CD4-positive, alpha-beta T cell treated with Interleukin-2 at 100 ng/mL for 4 hours (primary cell): ENCODE data around the gene TNFRSF1A.
"Not testable (repeated sequence)": the region's sequence is repeated elsewhere in the genome, so short reads cannot be mapped to it uniquely, and the experiment has no call there.

Experiments
- DNase-seq: peaks from one replicate; pipeline ENCODE4 v3.0.0-alpha.2; 2020; ENCODE audit warnings: low spot score

Gene TNFRSF1A

DNA sequence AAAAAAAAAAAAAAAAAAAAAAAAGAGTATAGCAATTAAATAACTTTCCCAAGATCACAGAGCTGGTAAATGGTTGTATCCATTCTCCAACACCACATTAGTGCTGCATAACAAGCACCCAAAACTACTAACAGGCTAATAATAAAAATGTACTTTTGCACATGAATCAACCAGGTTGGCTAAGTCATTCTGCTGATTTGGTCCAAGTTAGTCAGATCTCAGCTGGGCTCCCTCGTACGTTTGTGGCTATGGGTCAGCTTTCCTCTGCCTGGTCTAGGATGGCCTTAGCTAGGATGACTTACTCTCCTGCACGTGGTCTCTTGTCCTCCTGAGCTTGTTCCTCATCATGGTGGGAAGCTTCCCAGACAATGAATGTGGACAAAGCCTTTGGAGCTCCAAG lies 39.3 kb downstream of the TNFRSF1A start:
- DNase-seq: no peak

DNA sequence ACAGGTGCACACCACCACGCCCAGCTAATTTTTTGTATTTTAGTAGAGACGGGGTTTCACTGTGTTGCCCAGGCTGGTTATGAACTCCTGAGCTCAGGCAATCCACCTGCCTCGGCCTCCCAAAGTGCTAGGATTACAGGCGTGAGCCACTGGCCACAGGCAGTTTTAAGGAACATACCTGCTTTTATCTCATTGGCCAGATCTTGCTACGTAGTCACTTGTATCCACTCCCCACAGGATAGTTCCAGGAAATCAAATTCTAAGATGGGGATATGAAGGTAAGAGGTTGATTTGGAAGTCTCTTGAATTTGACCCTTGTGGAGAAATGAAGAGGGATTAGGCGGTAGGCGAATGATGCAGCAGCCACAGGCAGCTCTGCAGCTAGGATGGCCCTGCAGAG lies 40.2 kb downstream of the TNFRSF1A start:
- DNase-seq: no peak

DNA sequence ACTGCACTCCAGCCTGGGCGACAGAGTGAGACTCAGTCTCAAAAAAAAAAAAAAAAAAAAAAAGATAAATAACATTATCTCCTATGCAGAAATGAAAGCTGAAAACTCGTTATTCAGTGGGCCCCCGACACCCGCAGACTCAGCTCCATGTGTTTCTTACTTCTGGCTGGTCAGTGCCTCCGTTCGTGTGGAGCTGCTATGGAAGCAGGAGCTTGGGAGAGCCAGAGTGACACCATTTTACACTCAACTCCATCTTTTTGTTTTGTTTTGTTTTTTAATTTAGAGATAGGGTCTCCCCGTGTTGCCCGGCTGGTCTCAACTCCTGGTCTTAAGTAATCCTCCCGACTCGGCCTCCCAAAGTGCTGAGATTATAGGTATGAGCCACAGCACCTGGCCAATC lies 44.7 kb downstream of the TNFRSF1A start:
- DNase-seq: no peak

DNA sequence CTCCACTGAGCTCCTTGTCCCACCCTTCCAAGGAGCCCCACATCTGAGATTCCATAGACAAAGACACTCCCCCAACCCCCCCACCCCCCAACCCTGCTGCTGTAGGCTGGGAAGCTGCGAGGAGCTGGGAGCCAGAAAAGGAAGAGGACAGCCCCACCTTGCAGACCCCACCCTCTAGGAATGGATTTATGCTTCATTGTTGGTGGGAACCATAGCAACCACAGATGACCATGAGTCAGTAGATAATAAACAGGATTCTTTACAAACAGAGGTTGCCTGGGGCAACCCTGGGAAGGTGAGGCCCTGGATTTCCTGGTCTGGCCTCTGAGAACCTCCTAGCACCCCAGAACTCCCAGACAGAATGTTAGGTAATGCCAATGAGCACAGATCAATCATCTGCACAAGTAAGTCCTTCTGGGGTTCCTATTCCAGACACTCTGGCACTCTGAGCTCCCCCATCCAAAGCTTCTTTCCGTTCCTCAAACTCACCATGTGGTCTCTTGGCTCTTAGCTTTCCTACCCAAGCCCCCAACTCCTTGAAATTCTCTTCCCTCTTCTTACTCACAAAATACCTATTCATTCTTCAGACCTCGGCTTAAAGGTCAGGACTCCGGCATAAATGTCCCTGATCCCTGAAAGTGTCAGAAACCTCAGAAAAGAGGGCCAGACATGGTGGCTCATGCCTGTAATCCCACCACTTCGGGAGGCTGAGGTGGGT lies 46.6 kb downstream of the TNFRSF1A start:
- DNase-seq: peak; percentile 8

DNA sequence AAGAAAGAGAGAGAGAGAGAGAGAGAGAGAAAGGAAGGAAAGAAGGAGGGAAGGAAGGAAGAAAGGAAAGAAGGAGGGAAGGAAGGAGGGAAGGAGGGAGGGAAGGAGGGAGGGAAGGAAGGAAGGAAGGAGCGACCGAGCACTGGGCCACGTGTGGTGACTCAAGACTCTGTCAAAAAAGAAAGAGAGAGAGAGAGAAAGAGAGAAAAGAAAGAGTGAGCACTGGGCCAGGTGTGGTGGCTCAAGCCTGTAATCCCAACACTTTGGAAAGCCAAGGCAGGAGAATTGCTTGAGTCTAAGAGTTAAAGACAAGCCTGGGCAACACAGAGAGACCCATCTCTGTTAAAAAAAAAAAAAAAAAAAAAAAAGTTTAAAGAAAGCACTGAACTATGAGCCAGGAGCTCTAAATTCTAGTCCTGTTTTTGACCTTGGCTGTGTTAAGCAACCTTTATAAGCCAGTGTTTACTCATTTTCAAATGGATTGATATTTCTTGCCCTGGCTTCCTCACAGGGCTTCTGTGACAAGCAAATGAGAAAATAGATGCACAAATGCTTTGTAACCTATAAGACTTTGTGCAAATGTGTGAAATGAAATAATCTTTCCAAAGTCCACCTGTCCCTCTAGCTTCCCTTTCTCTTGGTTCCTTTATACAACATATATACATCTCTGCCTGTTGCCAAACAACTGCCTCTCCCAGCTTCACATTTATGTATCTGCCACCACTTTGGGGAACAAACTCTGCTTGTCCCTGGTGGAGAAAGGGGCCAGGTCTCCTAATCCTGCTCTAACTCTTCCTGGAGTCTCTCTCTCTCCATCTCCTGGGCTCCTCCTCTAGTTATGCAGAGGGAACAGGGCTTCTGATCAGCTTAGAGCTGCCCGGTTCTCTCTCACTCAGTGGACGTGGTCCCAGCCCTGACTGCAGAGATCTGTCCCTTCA lies 47.5 kb downstream of the TNFRSF1A start:
- DNase-seq: no peak

DNA sequence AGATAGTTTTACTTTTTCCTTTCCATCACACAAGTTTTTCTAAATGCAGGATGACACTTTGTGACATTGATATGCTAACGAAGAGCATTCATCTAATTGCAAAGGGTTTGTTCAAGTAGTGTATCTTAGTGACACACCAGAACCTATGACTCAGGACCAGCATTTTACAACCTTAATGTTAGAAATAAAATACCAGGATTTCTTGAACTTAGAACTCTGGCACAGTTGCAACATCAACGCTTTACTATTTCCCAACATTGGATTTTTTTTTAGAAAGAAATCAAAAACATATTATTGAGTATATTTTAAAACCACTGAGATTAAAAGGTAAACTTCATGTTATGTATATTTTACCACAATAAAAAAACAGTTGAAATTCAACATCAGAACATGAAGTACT lies 49.3 kb downstream of the TNFRSF1A start:
- DNase-seq: no peak

DNA sequence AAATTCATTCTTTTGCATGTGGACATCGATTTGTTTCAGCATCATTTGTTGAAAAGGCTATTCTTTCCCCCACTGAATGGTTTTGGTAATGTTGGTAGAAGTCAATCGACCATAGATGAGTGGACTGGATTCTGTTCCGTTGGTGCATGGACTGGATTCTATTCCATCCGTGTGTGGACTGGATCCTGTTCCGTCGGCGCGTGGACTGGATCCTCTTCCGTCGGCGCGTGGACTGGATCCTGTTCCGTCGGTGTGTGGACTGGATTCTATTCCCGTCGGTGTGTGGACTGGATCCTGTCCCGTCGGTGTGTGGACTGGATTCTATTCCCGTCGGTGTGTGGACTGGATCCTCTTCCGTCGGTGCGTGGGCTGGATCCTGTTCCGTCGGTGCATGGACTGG lies 52.0 kb downstream of the TNFRSF1A start:
- DNase-seq: not testable (repeated sequence)

DNA sequence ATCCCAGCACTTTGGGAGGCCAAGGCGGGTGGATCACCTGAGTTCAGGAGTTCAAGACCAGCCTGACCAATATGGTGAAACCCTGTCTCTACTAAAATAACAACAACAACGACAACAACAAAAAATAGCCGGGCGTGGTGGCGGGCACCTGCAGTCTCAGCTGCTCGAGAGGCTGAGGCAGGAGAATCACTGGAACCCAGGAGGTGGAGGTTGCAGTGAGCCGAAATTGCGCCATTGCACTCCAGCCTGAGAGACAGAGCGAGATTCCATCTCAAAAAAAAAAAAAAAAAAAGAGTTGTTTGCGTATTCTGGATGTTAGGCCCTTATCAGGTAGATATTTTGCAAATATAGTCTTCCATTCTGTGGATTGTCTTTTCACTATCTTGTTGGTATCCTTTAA lies 52.8 kb downstream of the TNFRSF1A start:
- not testable (repeated sequence) for DNase-seq

DNA sequence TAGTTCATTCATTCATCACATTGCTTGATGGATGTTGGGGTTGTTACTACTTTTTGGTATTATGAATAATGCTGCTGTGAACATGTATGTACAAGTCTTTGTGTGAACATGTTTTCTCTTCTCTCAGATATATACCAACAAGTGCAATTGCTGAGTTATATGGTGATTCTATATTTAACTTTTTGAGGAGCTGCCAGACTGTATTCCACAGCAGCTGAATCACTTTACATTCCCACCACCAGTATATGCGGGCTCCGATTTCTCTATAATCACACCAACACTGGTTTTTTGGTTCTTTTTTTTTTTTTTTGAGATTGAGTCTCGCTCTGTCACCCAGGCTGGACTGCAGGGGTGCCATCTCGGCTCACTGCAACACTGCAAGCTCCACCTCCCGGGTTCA lies 53.6 kb downstream of the TNFRSF1A start:
- no peak for DNase-seq

DNA sequence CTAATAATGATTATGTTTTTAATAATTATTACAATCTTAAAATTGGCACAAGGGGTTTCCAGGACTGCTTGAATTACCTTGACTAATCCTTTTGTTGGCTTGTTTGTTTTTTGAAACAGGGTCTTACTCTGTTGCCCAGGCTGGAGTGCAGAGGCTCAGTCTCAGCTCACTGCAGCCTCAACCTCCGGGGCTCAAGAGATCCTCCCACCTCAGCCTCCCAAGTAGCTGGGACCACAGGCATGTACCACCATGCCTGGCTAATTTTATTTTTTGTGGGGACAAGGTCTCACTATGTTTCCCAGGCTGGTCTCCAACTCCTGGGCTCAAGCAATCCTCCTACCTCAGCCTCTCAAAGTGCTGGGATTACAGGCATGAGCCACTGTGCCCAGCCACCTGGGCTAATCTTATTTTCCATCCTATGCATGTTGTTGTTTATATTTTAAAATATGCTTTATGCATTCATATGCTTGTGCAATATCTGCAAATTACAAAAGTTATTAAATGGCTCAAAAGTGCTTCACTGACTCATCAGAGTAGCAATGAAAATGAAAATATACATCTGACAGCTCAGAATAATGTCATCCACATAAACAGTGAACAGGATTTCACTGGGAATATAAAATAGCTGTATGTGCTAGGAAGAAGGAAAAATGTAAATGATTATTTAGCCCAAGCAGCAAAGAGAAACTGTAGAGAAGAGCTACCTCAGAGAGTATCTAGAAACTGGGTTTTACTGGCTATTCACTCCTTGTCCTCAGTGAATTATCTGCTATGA lies 56.2 kb downstream of the TNFRSF1A start:
- DNase-seq: no peak

DNA sequence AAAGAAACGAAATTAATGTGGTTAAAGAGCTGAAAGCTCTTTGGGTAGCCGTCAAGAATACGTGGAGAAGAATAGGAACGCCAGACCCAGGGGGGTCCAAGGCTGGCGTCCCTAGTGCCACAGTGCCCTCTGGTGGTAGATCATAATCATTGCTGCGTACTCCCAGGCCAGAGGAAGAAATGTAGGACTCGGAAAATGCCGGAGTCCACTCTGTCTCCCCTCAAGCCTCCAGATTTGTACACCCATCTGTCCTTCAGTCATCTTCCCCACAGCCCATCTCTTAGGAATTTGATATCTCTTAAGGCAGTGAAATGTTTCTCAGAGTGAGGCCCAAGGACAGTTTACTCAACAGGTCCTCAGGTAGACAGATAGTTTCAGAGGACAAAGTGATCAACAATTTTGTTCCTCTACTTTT lies 56.8 kb downstream of the TNFRSF1A start:
- peak; percentile 71 for DNase-seq

DNA sequence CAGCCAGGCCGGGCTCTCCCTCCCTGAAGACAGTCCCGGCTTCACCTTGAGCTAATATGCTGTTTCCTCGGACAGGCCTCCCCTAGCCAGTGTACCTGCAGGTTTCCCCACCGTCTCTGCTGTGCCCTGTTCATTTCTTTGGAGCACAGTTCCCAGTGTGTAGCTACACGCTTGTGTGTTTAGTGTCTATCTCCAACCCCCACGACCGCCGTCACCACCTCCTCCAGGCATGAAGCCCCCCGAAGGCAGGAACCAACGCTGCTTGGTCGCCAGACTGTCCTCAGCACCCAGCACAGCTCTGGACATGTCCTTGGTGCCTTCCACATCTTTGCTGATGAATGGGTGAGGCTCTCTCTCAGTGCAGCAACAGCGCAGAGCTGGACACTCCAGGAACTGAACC lies 57.6 kb downstream of the TNFRSF1A start:
- no peak for DNase-seq

DNA sequence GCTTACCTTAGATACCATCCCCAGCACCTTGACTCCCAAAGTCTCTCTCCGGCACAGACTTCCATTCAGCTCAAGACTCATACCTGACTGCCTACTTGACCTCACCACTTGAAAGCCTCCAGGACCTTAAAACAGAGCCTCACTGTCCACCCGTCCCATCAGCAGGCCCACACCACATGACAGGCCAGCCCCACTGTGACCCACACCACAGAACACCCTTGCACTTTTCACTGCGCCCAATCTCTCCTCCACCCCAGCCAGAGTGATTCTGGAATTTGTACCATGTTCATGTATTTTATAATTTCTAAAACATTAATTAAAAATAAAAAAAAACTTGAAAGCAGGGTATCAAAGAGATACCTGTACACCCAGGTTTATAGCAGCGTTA lies 59.4 kb downstream of the TNFRSF1A start:
- DNase-seq: no peak

DNA sequence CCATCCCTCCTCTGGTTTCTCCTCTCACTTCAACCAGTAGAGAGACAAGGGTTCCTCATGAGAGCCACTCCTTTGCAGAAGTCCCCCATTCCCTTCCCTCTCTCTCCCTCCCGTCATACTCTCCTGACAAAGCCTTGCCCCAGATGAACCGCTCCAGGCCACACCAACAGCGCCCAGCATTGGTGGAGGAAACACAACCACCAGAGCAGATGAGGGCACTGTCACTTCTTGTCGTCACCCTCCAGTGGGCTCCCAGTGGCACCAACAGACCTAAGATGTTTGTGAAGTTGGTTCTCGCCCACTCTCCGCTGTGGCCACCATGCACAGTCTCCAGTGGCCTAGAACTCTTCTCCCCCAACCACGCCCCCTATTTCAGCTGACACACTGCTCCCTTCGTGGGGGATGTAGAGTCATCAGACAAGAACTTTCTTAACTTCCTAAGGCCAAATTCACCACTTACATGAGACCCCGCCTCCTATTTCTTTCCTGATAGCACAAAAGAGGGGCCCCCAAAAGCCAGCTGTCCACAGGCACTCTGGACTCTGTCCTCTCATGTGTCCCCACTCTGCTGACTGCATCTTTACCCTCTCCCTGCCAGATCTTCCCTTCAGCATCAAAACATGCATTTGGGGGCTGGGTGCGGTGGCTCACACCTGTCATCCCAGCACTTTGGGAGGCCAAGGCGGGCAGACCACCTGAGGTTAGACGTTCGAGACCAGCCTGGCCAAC lies 60.6 kb downstream of the TNFRSF1A start:
- no peak for DNase-seq

DNA sequence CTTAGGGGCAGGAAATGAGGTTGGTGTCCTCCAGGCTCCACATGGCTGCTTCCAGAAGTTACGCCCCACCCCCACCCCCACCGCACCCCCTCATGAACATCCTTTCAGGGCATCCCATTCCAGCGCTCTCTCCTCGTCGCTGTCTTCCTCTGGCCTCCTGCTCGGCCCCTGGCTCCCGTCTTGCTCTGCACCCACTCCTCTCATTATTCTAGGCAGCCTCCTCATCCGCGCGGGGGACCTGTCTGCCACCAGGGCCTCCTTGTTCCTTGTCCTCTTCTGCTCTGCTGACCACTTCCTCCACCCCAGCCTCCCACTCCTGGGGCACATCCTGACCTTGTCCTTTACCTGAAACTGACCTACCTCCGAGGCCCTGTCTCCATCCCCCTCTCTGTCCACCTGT lies 61.2 kb downstream of the TNFRSF1A start:
- no peak for DNase-seq

DNA sequence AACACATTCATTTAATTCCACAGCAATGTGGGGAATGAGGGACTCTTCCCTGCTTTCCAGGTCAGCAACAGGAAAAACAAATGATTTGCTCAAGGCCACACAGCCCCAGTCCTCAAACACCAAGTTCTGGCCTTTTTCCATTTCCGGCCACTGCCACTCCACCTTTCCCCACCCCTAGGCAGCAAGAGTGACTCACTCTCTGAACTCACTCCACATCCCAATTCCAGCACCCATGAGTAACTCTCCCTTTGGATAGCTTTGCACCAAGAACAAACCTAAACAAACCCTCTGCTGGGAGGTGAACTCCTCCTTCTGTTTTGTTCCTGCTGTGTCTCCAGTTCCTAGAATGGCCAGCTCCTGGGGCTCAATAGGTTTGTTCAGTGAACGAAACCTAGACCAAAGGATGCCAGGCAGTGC lies 61.8 kb downstream of the TNFRSF1A start:
- no peak for DNase-seq

DNA sequence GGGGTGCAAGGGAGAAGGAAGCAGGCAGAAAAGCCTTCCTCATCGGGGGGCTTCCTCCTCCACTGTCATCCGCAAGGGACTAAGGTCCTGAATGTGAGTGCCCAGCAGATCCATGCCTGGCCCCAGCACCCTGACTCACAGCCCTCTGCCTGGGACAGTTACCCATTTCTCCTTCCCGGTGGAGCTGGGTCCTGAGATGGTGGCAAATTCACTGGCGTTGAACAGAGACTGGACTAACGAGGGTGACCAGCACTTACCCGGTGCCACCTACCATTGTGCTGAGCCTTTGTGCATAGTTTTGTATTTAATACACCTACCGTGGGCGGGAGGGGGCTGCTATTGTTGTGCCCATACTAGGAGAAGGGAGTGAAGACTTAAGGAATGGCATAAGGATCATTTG lies 62.2 kb downstream of the TNFRSF1A start:
- DNase-seq: no peak

DNA sequence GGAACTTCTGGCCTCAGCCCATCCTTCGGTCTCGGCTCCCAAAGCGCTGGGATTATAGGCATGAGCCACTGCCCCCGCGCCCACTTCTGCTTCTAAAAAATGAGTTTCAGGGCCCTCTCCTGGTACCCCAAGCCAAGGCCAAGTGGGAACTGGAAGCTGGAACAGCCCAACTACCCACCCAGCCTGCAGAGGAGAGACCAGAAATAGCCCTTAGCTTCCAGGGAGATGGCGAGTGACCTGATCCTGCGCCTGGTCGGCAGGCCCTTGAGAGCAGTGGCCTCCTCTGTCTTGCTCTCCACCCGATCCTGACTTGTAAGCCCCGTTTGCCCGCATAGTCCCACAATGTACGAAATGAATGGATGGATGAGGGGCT lies 62.6 kb downstream of the TNFRSF1A start:
- no peak for DNase-seq
